Stimulated activated memory B cell treated with anti-CD40 and anti-IgM and Interleukin-4, amounts not matched to agents 10 μg/mL and 1 μg/mL and 100 μg/mL, for 72 hours (primary cell): ENCODE data around the gene RPL10A.

ENCODE experiments used
- ATAC-seq: fragments of 150-1000 bp; cut with Tn5 transposase; 2 replicates; pipeline ENCODE4 v1.10.0; 2021
- H3K27ac Mint-ChIP-seq: one replicate; pipeline ENCODE4 v1.8.0; 2022; ENCODE audit warnings: mild to moderate bottlenecking, mixed read lengths
- H3K27me3 Mint-ChIP-seq: one replicate; pipeline ENCODE4 v1.8.0; 2022; ENCODE audit warnings: mixed read lengths
- H3K36me3 Mint-ChIP-seq: one replicate; pipeline ENCODE4 v1.8.0; 2022; ENCODE audit warnings: mixed read lengths
- H3K4me1 Mint-ChIP-seq: one replicate; pipeline ENCODE4 v1.8.0; 2022; ENCODE audit warnings: mixed read lengths
- H3K4me3 Mint-ChIP-seq: one replicate; pipeline ENCODE4 v1.8.0; 2022; ENCODE audit warnings: mild to moderate bottlenecking, moderate library complexity, mixed read lengths
- H3K9me3 Mint-ChIP-seq: one replicate; pipeline ENCODE4 v1.8.0; 2022; ENCODE audit warnings: mixed read lengths

RPL10A gene

DNA sequence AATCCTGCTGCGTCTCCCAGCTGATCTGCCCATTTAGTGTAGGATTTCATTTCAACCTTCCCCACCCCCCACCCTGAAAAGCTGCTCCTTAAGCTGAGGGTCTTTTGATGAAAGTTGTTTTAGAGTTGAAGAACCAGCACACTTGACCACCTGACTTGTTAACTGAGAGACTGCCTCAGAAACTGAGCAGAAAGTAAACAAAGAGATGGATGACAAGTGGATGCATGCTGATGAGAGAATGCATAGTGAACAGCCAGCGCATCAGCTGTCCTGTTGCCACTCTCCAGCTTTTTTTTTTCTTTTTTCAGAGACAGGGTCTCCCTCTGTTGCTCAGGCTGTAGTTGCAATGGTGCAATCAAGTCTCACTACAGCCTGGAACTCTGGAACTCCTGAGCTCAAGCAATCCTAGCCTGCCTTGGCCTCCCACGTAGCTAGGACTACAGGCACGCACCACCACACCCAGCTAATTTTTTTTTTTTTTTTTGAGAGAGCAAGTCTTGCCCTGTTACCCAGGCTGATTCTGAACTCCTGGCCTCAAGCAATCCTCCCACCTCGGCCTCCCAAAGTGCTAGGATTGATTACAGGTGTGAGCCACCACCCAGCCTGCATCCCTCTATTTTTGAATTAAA, 9.5 kb downstream of the RPL10A start:
- Mint-ChIP-seq H3K27ac (no peak overlapping the region), H3K36me3 (peaks cover 5% of the 10 kb centered on the region), H3K4me3 (no peak overlapping the region), H3K27me3 (no peaks in the 10 kb centered on the region), H3K9me3 (no peaks in the 10 kb centered on the region), H3K4me1 (peaks cover 15% of the 10 kb centered on the region)
- no peak for ATAC-seq

DNA sequence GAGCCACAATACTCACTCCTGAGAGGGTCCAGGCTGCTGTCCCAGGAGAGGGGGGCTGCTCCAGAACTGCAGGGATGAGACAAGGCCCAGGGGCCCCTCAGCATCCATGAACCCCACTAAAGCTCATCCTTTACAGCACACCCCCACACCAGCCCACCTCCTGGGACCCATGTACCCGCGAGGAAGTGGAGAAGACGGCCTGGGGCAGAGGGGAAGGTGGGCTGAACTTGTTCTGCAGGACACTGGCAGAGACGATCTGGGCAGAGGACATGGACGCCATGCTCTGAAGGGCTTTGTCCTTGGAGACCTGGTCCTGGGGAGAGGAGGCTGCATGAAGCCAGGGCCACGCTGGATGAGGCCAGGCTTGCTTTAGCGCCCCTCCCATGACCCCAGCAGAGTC, 10.1 kb downstream of the RPL10A start:
- Mint-ChIP-seq H3K9me3 (no peaks in the 10 kb centered on the region), H3K4me1 (peaks cover 15% of the 10 kb centered on the region), H3K27ac (no peak overlapping the region), H3K27me3 (no peaks in the 10 kb centered on the region), H3K4me3 (no peak overlapping the region), H3K36me3 (peaks cover 2% of the 10 kb centered on the region)
- no peak for ATAC-seq

DNA sequence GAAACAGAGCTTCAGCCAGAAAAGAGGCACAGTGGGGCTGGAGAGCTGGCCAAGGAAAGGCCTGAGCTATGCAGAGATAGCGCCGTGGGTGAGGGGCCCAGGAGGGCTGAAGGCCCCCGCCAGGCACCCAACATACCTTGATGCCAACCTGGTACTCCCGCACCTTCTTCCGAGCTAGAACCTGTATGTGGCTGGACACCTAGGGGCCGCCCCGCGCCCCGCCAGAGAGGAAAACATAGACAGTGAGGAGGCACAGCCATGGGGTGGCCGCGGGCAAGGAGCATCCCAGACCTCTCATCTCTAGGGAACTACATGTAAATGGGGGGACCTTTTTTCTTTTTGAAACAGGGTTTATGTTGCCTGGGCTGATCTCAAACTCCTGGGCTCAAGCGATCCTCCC, 12.0 kb downstream of the RPL10A start:
- H3K27ac Mint-ChIP-seq = no peak overlapping the region
- ATAC-seq = no peak
- H3K4me3 Mint-ChIP-seq = no peak overlapping the region
- H3K36me3 Mint-ChIP-seq = no peaks in the 10 kb centered on the region
- peaks cover 9% of the 10 kb centered on the region for H3K4me1 Mint-ChIP-seq
- H3K9me3 Mint-ChIP-seq = no peaks in the 10 kb centered on the region
- no peaks in the 10 kb centered on the region for H3K27me3 Mint-ChIP-seq

DNA sequence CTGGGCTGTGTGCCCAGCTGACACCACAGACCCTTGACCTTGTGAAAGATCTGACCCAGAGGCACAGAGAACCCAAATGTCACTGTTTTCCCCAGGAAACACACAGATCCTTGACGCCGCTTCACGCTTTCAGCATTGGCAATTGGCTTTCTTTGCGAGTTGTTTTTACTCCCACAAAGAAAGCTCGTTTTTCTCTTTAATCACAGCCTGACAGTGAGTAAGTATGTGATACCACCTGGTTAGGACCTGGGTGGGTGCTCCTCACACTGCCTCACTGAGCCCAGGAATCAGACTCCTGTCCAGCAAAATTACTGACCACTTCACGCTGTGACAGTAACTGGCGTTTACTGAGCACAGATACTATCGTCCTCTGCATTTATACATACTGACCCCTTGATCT, 13.0 kb downstream of the RPL10A start:
- no peaks in the 10 kb centered on the region for H3K36me3 Mint-ChIP-seq

DNA sequence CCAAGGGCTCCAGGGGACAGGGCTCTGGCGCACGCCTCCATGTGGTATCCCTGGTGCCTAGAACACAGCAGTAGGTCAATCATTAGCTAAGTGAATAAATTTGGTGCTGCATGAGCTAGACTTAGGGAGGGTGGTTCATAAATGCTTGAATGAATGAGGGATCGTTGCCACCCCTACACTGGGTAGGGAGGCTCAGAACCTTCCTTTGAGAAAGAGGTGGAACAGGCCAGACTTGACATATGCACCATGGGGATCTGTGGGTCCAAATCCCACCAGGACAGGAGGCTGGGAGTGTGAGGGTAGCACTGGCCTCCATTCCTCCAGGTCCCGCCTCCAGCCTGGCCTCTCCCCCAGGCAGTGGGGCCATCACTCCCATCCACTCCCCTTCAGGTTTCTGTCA, 14.9 kb downstream of the RPL10A start:
- peaks cover 6% of the 10 kb centered on the region for H3K4me1 Mint-ChIP-seq
- H3K9me3 Mint-ChIP-seq = no peaks in the 10 kb centered on the region
- H3K36me3 Mint-ChIP-seq = no peaks in the 10 kb centered on the region
- no peaks in the 10 kb centered on the region for H3K27me3 Mint-ChIP-seq
- H3K4me3 Mint-ChIP-seq = no peak overlapping the region
- ATAC-seq = no peak
- no peak overlapping the region for H3K27ac Mint-ChIP-seq

More for the DNA sequence above, 13.0 kb downstream of the RPL10A start:
- no peak overlapping the region for H3K4me3 Mint-ChIP-seq
- no peak for ATAC-seq
- no peaks in the 10 kb centered on the region for H3K27me3 Mint-ChIP-seq
- H3K27ac Mint-ChIP-seq = no peak overlapping the region
- no peaks in the 10 kb centered on the region for H3K9me3 Mint-ChIP-seq
- H3K4me1 Mint-ChIP-seq = no peaks in the 10 kb centered on the region

DNA sequence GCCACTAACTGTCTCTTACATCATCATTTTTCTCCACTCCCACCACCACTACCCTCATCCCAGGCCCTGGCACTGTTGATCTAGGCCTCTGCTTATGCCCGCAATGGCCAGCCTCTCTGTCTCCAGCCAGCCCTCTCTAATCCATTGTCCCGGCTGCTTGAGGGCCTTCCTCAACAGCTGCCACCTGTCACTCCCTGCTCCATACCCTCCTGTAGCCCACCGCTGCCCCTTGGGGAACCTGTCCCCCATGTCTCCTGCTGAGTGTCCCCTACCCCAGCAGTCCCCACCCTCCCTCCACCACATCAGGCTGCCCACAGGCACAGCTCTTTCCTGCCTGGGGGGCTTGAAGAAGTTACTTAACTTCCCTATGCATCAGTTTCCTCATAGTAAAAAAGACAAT, 15.3 kb downstream of the RPL10A start:
- Mint-ChIP-seq H3K27ac (no peak overlapping the region), H3K9me3 (no peaks in the 10 kb centered on the region), H3K27me3 (no peaks in the 10 kb centered on the region), H3K4me3 (no peak overlapping the region), H3K36me3 (no peaks in the 10 kb centered on the region), H3K4me1 (peaks cover 9% of the 10 kb centered on the region)
- no peak for ATAC-seq

DNA sequence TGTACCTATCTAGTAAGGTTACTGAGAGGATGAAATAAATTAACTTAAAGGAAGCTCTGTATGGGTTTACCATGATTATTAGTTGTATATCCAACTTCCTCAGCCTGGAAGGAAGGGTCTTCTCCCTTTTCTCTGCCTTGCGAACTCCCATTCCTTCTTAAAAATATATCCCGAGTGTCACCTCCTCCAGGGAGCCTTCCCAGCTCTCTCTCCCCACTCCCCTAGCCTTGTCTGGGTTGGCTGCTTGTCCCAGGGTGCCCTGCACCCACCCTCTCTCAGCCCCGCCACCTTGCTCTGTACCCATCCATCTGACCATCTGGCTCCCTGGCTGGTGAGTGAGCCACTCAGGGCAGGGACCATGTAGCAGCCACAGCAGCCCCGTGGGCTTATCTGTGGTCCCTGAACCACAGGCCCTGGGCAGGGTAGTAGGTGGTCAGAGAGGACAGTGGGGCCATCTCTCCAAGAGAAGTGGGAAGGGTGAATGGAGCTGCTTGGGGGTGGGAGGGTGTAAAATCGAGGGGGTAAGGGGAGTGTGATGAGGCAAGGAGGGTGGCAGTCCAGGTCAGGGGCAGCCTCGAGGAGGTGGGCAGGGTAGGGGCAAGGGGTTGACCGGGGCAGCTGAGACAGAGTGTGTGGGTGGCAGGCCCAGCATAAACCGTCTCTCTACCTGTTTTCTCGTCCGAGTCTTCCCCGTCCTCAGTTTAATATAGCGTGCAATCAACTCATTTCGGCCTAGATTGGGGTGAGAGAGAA, 15.9 kb downstream of the RPL10A start:
- Mint-ChIP-seq H3K36me3 (no peaks in the 10 kb centered on the region), H3K9me3 (no peaks in the 10 kb centered on the region), H3K4me1 (peaks cover 9% of the 10 kb centered on the region)

DNA sequence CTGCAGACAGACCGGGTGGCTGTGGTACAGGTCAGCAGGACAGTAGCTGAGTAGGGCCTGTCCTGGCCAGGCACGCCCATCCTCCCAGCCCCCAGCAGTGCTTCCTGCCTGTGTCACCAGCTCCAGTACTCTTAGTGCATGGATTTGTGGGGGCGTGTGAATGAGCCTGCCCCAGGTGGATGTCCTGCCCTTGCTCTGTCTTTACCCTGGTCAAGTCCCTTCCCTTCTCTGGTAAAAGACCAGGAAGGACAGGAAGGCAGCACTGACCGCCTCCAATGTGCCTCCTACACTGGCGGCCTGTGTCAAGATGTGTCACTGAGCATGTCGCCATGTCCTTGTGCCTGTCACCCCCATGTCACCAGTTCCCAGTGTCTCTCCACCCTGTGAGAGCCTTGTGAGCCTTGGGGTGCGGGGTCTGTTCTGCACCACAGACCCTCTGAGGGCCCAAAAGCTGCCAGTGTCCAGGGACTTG, 16.8 kb downstream of the RPL10A start:
- no peak for ATAC-seq
- no peaks in the 10 kb centered on the region for H3K9me3 Mint-ChIP-seq

More for the DNA sequence above, 15.9 kb downstream of the RPL10A start:
- H3K27me3 Mint-ChIP-seq = no peaks in the 10 kb centered on the region
- H3K27ac Mint-ChIP-seq = no peak overlapping the region
- ATAC-seq = no peak
- H3K4me3 Mint-ChIP-seq = no peak overlapping the region

DNA sequence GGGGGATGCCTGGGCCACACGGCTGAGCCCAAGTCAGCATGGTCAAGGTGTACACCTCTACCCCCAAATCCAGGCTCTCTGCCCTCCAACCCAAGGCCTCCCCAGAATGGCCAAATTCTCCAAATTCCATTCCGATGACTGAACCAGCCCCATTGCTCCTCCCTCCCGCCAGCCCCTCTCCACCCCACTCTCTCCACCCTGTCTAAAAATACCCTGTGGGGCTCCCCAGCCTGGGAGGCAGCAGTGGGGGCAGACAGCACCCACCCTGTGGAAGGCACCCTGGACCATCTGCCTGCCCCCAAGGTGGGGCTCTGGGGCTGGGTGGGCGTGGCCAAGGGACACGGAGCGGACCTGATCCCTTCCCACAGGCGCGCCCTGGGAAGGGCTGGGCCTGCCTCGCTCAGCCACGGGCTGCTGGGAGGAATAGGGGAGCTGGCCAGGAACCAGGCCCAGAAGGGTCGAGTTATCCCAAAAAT, 17.2 kb downstream of the RPL10A start:
- ATAC-seq = no peak
- Mint-ChIP-seq H3K27ac (no peak overlapping the region), H3K4me3 (no peak overlapping the region), H3K36me3 (no peaks in the 10 kb centered on the region), H3K9me3 (no peaks in the 10 kb centered on the region), H3K4me1 (peaks cover 9% of the 10 kb centered on the region), H3K27me3 (no peaks in the 10 kb centered on the region)

More for the DNA sequence above, 16.8 kb downstream of the RPL10A start:
- no peak overlapping the region for H3K27ac Mint-ChIP-seq
- no peak overlapping the region for H3K4me3 Mint-ChIP-seq
- H3K27me3 Mint-ChIP-seq = no peaks in the 10 kb centered on the region
- H3K36me3 Mint-ChIP-seq = no peaks in the 10 kb centered on the region
- peaks cover 9% of the 10 kb centered on the region for H3K4me1 Mint-ChIP-seq

DNA sequence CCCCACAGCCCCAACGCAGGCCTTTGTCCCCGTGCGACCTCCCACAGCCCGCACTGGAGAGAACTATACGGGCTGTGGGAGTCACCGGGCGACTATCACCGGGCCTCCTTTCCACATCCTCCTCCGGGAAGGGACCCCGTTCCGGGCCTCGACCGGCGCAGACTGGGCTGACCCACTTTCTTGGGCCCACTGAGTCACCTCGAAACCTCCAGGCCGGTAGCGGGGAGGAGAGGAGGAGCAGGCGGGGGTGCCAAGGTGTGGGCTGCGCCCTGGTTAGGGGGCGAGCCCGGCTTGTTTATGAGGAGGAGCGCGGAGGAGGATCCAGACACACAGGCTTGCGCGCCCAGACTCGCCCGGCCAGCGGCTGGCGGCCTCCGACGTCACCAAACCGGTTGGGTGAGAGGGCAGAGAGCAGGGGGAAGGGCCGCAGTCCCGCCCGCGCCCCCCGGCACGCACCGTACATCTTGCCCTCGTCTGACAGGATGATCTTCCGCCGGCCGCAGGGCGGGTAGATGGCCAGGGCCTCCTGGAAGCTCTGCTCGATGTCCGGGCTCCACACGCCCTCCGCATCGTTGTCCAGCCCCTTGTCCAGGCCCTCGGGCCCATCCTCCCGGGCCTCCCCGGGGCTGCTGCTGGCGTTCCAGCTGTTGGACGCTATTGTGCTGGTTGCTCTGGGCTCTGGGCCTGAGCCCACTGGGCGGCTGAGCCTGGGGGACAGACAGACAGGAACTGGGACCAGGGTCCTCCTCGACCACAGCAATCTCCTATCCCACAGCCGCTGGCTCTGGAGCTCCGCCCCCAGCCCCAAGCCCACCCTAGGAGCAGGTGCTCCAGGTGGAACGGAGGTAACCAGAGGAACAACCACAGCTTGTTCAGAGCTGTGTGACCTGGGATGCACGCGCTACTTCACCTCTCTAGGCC, 18.1 kb downstream of the RPL10A start:
- Mint-ChIP-seq H3K4me3 (no peak overlapping the region), H3K4me1 (peaks cover 9% of the 10 kb centered on the region), H3K9me3 (no peaks in the 10 kb centered on the region), H3K36me3 (no peaks in the 10 kb centered on the region), H3K27me3 (no peaks in the 10 kb centered on the region), H3K27ac (no peak overlapping the region)
- no peak for ATAC-seq

DNA sequence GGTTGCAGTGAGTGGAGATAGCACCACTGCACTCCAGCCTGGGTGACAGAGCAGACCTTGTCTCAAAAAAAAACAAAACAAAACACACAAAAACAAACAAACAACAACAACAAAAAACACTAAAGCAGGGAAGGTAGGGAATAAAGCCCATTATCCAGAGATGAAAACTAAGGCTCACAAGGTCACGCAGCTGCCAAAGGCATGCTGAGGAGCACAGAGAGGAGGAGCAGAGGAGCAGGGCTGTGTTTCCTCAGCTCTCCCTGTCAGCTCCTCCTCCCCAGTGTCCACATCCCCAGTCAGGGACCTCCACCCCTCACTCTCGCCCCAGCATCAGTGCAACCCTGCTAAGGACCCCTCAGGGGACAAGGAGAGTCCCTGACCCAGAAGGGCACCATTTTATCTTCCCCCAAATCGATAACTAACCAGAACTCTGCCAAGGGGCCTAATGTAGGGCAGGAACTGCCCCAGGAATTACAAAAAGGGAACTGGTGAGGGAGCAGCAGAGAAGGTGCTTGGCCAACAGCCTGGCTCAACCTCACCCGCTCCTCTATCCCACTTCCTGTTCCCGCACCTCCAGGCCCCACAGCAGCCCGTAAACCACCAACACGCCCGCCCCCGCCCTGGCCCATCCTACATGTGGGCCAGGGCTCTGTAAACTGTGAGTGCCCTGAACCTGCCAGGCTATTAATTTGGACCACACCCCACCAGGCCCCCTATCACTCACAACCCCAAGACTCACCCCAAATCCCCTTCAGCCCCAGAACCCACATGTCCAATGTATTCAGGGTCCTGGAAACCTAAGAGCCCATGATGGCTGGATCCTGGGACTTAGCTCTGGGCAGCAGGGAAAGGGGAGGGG, 19.7 kb downstream of the RPL10A start:
- H3K4me3 Mint-ChIP-seq = no peak overlapping the region
- no peaks in the 10 kb centered on the region for H3K9me3 Mint-ChIP-seq
- ATAC-seq = no peak

DNA sequence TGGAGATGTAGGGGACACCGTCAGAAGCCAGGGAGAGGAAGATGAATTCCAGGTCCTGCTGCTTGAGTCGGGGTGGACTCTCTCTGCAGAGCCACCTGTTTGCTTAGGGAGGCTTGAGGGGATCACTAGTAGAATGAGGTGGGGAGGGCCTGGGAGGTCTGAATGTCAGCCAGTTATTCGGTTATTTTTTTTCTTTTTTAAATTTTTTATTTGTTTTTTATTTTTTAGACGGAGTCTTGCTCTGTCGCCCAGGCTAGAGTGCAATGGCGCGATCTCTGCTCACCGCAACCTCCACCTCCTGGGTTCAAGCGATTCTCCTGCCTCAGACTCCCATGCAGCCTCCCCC, 20.3 kb downstream of the RPL10A start:
- H3K27me3 Mint-ChIP-seq = peaks cover 14% of the 10 kb centered on the region
- H3K9me3 Mint-ChIP-seq = no peaks in the 10 kb centered on the region
- no peak overlapping the region for H3K4me3 Mint-ChIP-seq
- peak overlapping the region; percentile 51 for H3K27ac Mint-ChIP-seq
- H3K4me1 Mint-ChIP-seq = peaks cover 20% of the 10 kb centered on the region
- H3K36me3 Mint-ChIP-seq = no peaks in the 10 kb centered on the region
- ATAC-seq = no peak

More for the DNA sequence above, 19.7 kb downstream of the RPL10A start:
- Mint-ChIP-seq H3K36me3 (no peaks in the 10 kb centered on the region), H3K4me1 (peaks cover 14% of the 10 kb centered on the region), H3K27me3 (peaks cover 8% of the 10 kb centered on the region), H3K27ac (peak overlapping the region; percentile 51)

DNA sequence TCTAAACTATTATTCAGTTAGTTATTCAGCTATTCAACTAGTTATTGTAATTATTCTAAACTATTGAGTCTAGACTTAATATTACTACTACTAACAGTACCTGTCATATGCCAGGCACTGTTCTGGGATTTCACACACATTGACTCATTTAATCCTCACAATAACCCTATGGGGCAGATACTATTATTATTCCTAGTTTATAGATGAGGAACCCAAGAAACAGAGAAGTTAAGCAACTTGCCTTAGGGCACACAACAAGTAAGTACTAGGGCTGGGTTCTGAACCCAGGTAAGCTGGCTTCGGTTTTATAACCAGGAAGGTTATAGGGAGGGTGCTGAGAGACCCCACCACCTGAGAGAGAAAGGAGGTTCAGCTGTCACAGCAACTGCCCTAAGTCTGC, 20.9 kb downstream of the RPL10A start:
- H3K27ac Mint-ChIP-seq = no peak overlapping the region
- ATAC-seq = no peak
- peaks cover 17% of the 10 kb centered on the region for H3K27me3 Mint-ChIP-seq
- H3K4me3 Mint-ChIP-seq = no peak overlapping the region
- H3K4me1 Mint-ChIP-seq = peaks cover 23% of the 10 kb centered on the region
- H3K36me3 Mint-ChIP-seq = no peaks in the 10 kb centered on the region
- no peaks in the 10 kb centered on the region for H3K9me3 Mint-ChIP-seq

DNA sequence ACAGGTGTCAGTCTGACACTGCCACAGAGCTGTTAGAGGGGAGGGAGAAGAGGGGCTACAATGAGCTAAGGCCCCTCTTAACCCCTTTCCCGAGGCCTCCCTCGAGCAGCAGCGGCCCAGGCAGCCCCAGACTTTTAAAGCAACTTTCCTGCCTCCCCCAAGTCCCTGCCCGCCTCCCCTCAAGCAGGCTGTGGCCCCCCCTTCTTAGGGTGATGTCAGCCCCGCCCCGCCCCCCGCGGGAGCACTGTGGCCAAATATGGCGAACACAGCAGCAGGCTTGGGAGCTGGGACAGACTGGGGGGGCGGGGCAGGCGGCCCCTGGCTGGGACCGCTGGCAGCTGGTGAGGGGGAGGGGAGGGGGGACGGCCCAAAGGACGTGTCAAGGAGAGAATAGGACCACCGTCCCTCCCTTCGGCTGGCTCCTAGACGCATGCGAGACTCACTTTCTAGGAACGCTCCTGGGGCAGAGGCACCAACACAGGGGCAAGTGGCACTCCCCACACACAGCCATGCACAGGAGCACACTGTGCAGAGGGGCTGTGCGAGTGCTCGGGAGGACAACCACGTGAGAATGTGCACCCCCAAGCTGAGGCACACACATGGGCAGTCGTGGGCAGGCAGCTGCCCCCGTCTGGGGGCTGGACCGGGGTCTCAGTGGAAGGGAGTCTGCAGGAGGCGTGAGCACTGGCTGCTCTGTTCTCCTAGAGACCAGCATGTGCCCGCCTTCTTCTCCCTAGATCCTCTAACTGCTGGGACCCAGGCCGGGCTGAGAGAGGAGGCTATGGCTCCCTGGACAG, 22.0 kb downstream of the RPL10A start:
- ATAC-seq = no peak
- Mint-ChIP-seq H3K4me3 (no peak overlapping the region), H3K36me3 (no peaks in the 10 kb centered on the region), H3K27ac (no peak overlapping the region), H3K27me3 (peaks cover 27% of the 10 kb centered on the region), H3K9me3 (no peaks in the 10 kb centered on the region), H3K4me1 (peaks cover 33% of the 10 kb centered on the region)
